Stimulated activated naive CD8-positive, alpha-beta T cell treated with anti-CD3 and anti-CD28 coated beads, Interleukin-15, Interleukin-2, amounts not matched to agents 100 ng/mL and 50 ng/mL, for 24 hours (primary cell): ENCODE measurements around the gene E2F4.

Experiments used
- H3K27ac Mint-ChIP-seq: one replicate; pipeline ENCODE4 v1.8.0; 2021; ENCODE audit warnings: mild to moderate bottlenecking, mixed read lengths
- H3K27me3 Mint-ChIP-seq: one replicate; pipeline ENCODE4 v1.8.0; 2021; ENCODE audit warnings: mixed read lengths
- H3K36me3 Mint-ChIP-seq: one replicate; pipeline ENCODE4 v1.8.0; 2021; ENCODE audit warnings: low read depth, mixed read lengths
- H3K4me1 Mint-ChIP-seq: one replicate; pipeline ENCODE4 v1.8.0; 2021; ENCODE audit warnings: low read depth, mixed read lengths
- H3K4me3 Mint-ChIP-seq: one replicate; pipeline ENCODE4 v1.8.0; 2021; ENCODE audit warnings: mild to moderate bottlenecking, mixed read lengths
- H3K9me3 Mint-ChIP-seq: one replicate; pipeline ENCODE4 v1.8.0; 2021; ENCODE audit warnings: mixed read lengths

The E2F4 gene

DNA sequence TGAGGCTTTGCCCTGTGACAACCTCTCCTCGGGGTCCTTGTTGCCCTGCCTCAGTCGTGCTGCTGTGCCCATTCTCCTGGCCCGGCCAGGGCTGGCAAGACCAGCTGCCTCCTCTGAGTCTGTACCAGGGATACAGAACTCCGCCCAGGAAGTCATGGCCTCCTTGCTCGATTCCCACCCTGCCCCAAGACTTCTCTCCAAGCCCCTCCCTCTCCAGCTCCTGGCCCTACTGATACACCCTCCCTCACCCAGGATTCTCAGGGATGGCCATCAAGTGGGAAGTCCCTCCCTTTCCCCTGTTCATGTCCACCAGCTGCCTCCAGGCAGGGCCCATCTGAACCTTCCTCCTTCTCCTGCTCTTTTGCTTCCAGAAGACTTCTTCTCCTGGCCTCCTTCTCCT lies 23.8 kb downstream of the E2F4 start:
- H3K27ac Mint-ChIP-seq = no peak overlapping the region

DNA sequence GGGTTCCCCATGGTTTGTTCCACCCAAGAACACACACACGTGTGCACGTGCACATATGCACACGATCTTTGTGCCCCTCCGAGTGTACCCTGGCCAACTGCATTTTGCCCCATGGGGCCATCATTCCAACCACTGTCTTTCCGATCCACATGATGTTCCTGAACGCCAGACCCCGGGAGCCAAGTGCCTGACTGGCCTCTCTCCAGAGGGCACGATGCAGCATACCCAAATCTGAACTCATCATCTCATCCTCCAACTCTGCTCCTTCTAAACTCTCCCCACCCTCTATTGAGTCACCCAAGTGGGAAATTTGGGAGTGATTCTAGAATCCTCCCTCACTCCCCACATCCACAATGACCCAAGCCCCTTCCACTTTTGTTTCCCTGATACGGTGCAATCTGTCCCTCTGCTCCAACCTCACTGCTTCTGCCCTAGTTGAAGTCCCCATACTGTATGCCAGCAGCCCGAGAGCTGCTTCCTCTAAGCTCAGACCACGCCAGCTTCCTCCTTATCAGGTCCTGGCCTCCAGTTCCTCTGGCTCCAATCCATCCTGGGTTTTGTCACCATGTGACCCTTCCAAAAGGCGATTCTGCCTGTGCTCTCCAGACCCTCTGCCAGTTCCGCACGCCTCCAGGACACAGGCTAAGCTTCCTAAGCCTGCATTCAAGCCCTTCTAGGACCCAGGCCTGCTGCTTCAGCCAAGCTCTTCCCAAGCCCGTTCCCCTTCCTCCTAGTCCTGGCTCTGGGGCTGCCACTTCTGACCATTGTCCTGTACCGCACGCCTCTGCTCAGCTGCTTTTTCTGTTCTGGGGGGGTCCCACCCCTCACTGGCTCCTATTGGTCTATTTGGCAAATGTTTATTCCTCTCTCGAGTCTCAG lies 24.9 kb downstream of the E2F4 start:
- Mint-ChIP-seq H3K36me3 (peaks cover 7% of the 10 kb centered on the region), H3K4me3 (no peak overlapping the region), H3K4me1 (no peaks in the 10 kb centered on the region), H3K9me3 (no peaks in the 10 kb centered on the region), H3K27me3 (no peaks in the 10 kb centered on the region), H3K27ac (no peak overlapping the region)

More for the DNA sequence above, 23.8 kb downstream of the E2F4 start:
- Mint-ChIP-seq H3K27me3 (no peaks in the 10 kb centered on the region), H3K4me1 (no peaks in the 10 kb centered on the region), H3K4me3 (no peak overlapping the region), H3K36me3 (peaks cover 4% of the 10 kb centered on the region), H3K9me3 (no peaks in the 10 kb centered on the region)

DNA sequence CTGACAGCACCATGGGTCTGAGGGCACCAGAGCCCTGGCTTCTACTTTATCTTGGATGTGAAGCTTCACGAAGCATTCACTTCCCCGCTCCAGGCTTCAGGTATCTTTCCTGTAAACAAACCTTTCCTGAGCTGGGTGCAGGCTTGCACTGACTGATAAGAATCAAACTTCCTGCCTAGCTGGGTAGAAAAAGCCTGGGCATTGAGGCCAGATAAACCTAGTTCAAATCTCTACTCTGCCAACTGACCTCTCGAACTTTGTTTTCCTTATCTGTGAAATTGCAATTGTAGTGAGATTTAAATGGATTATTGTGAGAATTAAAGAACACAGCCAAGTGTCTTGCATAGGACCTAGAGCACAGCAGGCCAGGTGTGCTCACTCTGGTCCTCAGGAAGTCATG lies 32.0 kb downstream of the E2F4 start:
- H3K4me3 Mint-ChIP-seq = no peak overlapping the region
- peaks cover 21% of the 10 kb centered on the region for H3K36me3 Mint-ChIP-seq
- H3K9me3 Mint-ChIP-seq = no peaks in the 10 kb centered on the region
- H3K4me1 Mint-ChIP-seq = peaks cover 49% of the 10 kb centered on the region
- no peak overlapping the region for H3K27ac Mint-ChIP-seq
- H3K27me3 Mint-ChIP-seq = no peaks in the 10 kb centered on the region

DNA sequence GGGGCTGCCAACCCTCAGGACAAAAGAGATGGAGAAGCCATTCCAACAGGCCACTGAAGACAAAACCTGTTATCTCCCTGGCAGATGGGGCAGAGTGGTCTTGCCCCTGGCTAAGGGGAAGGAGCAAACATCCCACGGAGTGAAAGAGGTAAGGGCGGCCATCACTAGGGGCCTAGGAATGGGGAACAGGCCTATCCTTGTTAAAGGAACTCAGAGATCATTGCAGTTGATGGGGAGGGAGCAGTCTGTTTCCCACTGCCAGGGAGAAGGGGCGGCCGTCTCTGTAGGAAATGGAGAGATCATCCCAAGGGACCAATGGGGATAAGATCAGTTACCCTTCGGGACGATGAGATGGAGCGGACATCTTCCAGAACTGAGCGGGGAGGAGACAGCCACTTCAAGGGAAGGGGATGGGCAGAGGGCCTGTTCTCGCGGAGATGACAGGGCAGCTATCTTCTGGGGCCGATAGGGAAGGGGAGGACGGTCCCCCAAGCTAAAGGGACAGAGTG lies 34.4 kb downstream of the E2F4 start:
- peaks cover 52% of the 10 kb centered on the region for H3K4me1 Mint-ChIP-seq
- H3K27me3 Mint-ChIP-seq = no peaks in the 10 kb centered on the region
- H3K27ac Mint-ChIP-seq = peak overlapping the region; percentile 85
- H3K4me3 Mint-ChIP-seq = peak overlapping the region; percentile 97
- peaks cover 31% of the 10 kb centered on the region for H3K36me3 Mint-ChIP-seq
- H3K9me3 Mint-ChIP-seq = no peaks in the 10 kb centered on the region

DNA sequence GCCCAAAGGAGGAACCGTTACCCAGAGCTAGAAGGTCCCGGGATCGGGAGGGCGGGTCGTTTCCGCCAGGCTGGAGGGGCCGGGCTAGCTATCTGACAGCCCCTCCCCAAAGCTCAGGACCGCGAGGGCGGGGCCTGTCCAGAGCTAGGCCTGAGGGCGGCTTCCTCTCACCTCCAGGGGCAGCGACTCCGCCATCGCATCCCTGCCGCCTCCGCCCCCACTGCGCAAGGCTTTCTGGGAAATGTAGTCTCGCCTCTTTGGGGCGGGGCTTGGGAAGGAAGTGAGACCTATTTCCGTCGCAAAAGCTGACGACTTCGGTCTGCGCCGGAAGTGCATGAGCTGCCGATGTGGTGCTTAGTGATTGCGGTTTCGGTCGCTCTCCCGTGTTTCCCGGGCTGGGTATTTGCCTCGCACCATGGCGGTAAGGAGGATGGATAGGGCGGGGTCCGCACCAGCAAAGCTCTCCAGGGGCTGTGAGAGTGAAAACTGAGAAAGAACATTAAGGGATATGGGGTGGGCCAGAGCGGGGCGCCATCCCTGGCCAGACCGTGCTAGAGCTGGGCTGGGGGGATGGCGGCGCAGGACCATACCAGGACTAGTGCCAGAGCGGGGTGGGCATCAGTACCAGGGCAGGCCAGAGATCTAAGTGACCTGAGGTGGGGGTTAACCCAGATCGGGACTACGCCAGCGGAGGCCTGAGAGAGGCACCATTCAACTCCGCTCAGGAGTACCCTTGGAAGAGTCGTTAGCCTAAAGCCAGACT lies 35.0 kb downstream of the E2F4 start, which contains the start of gene TMEM208:
Gene TMEM208, plus strand, starts transcription at position 327 of the 763 bp plus-strand sequence. Its CDS starts 89 bp downstream, at position 416.
- Mint-ChIP-seq H3K9me3 (no peaks in the 10 kb centered on the region), H3K4me3 (peak within 1 kb of the TSS; percentile 97), H3K27me3 (no peaks in the 10 kb centered on the region), H3K27ac (peak within 1 kb of the TSS; percentile 94), H3K4me1 (peaks cover 52% of the 10 kb centered on the region), H3K36me3 (peaks cover 31% of the 10 kb centered on the region)

DNA sequence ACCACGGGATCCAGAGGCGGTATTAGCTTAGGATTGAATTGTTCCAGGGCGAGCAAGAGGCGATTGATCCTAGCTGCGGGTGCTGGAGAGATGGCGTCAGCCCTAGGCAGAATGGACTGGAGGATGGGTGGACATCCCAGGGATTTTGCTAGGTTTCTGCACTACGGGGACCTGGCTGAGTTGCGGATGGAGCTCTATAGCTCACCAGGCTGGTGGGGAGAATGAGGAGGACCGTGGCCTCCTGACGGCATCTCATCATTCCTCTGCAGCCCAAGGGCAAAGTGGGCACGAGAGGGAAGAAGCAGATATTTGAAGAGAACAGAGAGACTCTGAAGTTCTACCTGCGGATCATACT lies 35.6 kb downstream of the E2F4 start:
- H3K9me3 Mint-ChIP-seq = no peaks in the 10 kb centered on the region
- no peaks in the 10 kb centered on the region for H3K27me3 Mint-ChIP-seq
- peaks cover 31% of the 10 kb centered on the region for H3K36me3 Mint-ChIP-seq
- H3K27ac Mint-ChIP-seq = peak overlapping the region; percentile 94
- peaks cover 52% of the 10 kb centered on the region for H3K4me1 Mint-ChIP-seq
- H3K4me3 Mint-ChIP-seq = peak overlapping the region; percentile 97

DNA sequence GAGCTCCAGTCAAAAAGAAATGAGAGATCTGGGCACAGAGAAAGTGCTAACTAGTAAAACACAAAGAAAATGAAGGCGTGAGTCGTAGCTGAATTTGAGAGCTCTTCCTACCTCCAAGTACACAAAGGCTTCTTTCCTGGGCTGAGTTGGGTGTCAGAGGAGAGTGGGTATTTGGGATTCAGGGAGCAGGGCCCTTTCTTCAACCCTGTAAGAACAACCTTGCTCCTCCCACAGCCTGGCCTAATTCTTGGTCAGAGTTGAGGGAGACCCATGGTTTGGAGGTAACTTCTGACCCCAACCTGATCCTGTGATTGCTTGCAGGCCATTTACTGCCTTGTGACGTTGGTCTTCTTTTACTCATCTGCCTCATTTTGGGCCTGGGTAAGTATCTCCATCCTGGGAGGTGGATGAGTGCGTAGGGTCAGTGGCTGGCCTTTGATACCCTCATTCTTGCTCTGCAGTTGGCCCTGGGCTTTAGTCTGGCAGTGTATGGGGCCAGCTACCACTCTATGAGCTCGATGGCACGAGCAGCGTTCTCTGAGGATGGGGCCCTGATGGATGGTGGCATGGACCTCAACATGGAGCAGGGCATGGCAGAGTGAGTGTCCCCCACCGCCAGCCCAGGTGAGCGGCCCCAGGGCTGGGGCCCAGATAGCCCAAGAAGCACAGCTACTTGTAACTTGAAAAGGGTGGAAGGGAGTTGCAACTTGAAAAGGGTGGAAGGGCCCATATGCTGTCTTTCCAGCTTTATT lies 36.3 kb downstream of the E2F4 start:
- Mint-ChIP-seq H3K27me3 (no peaks in the 10 kb centered on the region), H3K9me3 (no peaks in the 10 kb centered on the region), H3K4me1 (peaks cover 52% of the 10 kb centered on the region), H3K27ac (peak overlapping the region; percentile 94), H3K36me3 (peaks cover 33% of the 10 kb centered on the region), H3K4me3 (peak overlapping the region; percentile 97)

DNA sequence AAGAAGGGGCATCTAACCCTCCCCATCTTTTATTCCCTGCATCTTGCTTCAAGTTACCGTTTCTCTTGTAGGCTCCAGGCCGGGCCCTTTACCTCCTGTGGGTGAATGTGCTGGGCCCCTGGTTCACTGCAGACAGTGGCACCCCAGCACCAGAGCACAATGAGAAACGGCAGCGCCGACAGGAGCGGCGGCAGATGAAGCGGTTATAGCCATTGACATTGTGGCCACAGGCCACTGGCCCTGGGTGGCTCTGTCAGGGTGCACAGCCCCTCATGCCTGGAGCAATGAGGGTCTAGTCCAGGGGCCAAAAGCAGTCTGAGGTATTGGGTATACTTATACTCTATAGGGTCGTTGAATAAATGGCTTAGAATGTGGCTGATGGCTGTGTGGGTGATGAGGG lies 37.0 kb downstream of the E2F4 start:
- Mint-ChIP-seq H3K4me3 (peak overlapping the region; percentile 97), H3K36me3 (peaks cover 38% of the 10 kb centered on the region), H3K4me1 (peaks cover 48% of the 10 kb centered on the region)

DNA sequence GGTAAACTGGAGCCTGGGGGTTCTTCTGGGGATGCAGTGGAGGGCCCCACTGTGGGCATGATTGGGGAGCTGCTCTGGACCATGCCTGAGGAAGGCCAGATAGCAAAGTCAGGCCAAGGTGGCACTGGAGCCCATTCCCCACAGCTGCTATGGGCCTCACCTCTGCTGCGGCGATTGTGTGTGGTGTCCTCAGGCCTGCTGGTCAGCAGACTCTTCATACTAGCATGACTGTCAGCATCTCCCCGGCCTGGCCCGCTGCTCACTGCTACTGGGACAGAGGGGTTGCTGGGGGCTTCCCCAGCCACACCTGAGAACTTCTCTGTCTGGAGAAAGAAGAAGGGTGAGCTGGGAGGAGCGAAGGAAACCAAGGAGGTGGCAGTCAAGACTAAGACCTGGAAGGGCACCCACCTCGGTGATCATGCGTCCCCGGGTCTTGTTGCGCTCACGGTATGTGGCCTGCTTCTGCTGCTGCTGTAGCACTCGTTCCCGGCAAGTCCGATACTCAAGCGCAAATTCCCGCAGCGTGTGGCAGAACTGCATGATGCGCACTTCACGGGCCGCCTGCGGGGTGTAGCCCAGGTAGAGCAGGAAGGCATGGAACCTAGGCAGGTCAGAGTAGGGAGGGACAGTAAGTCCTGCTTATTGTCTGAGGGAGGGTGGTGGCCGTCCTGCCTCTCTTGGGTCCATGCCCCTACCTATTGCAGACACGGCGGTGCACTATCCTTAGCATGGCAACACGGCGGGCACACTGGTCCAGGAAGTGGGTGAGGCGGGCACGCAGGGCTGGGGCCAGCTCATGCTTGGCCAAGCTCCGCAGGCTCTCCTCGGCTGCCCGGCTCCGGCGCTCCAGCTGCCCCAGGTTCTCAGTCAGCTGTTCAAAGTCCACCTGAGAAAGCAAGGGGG lies 38.2 kb downstream of the E2F4 start:
- peaks cover 36% of the 10 kb centered on the region for H3K4me1 Mint-ChIP-seq
- H3K9me3 Mint-ChIP-seq = no peaks in the 10 kb centered on the region
- H3K4me3 Mint-ChIP-seq = no peak overlapping the region
- peaks cover 42% of the 10 kb centered on the region for H3K36me3 Mint-ChIP-seq
- H3K27me3 Mint-ChIP-seq = no peaks in the 10 kb centered on the region
- no peak overlapping the region for H3K27ac Mint-ChIP-seq

More for the DNA sequence above, 37.0 kb downstream of the E2F4 start:
- no peak overlapping the region for H3K27ac Mint-ChIP-seq
- no peaks in the 10 kb centered on the region for H3K27me3 Mint-ChIP-seq
- H3K9me3 Mint-ChIP-seq = no peaks in the 10 kb centered on the region

DNA sequence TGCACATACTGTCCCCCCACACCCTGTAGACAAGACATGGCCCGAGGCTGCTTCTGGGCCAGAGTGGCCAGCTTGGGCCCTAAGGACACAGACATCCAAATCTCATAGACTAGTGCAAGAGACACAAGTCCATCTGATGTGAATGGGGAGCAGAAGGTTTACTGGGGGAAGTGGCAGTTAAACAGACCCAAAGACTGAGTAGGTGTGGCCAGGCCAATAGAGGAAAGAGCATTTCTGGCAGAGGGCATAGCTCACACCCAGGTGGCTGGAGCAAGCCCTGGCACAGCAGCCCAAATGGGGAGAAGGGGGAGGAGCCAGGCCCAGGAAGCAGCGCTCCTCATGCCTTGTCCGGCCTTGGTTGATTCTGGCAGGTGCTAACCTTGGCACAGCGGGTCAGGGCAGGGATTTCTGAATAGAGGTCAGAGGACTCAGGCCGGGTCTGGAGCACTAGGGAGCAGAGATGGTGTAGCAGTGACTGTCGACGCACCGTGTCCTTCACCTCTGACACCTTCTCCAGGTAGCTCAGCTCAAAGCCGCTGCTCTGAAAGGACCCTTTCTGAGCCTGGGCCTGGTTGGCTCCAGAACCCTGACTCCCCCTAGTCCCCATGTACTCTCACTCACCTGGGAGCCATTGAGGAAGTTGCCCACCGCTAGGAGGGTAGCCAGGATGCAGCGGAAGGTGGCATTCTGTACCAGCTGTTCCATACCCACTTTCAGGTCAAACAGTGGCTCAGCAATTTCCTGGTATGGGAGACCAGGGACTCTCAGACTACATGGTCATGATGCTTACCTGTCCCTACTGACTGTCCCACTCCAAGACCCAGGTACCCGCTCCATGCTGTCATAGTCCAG lies 39.1 kb downstream of the E2F4 start:
- no peak overlapping the region for H3K4me3 Mint-ChIP-seq
- no peaks in the 10 kb centered on the region for H3K9me3 Mint-ChIP-seq
- H3K4me1 Mint-ChIP-seq = peaks cover 28% of the 10 kb centered on the region
- H3K27ac Mint-ChIP-seq = no peak overlapping the region
- H3K27me3 Mint-ChIP-seq = no peaks in the 10 kb centered on the region
- peaks cover 44% of the 10 kb centered on the region for H3K36me3 Mint-ChIP-seq

DNA sequence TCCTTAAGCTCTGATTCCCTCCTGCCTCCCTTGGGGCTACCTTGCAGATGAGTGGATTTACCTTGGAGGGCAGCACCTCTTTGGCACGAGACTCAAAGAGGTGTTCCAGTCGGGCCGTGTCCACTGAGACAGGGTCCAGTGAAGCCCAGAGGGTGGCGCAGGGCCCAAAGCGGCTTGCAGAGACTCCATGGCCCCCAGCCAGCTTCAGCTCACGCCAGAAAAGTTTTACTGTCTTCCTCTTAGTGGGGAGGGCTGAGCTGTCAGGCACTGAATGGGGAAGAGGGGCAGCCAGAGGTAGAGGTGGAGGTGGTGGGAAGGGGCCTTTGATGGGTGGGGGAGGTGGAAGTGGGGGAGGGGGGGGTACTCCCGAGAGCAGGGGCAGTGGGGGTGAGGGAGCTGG lies 41.6 kb downstream of the E2F4 start:
- no peak overlapping the region for H3K4me3 Mint-ChIP-seq
- no peaks in the 10 kb centered on the region for H3K9me3 Mint-ChIP-seq
- H3K4me1 Mint-ChIP-seq = peaks cover 13% of the 10 kb centered on the region
- no peak overlapping the region for H3K27ac Mint-ChIP-seq
- H3K36me3 Mint-ChIP-seq = peaks cover 58% of the 10 kb centered on the region
- H3K27me3 Mint-ChIP-seq = no peaks in the 10 kb centered on the region

DNA sequence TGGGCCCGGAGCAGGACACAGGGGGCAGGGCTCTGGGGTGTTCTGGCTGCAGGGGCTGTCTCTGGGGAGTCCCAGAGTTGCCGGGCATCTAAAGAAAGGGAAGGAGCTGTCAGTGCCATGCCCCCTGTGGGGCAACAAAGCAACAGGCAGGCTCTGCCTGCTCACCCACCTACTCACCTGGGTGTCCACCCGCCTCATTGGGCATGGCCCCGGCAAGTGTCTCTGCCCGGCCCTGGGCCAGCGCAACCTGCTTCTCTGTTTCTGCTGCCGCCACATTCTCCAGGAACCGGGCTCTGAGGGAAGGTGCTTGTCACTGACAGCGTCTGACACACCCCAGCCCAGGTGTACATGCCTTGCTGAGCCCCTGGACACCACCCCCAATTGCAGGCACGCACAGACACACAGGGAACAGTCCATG lies 42.2 kb downstream of the E2F4 start:
- H3K4me1 Mint-ChIP-seq = peaks cover 7% of the 10 kb centered on the region
- peaks cover 57% of the 10 kb centered on the region for H3K36me3 Mint-ChIP-seq
- no peak overlapping the region for H3K4me3 Mint-ChIP-seq
- H3K27me3 Mint-ChIP-seq = no peaks in the 10 kb centered on the region
- no peak overlapping the region for H3K27ac Mint-ChIP-seq
- H3K9me3 Mint-ChIP-seq = no peaks in the 10 kb centered on the region
